Measurements from ENCODE around the gene AZI2.

- no peak for TF ChIP-seq CTCF (IDR thresholded peaks at IDR 0.05; ENCODE audit: low read depth, low read length)
- TF ChIP-seq EZH2phosphoT487 (IDR thresholded peaks at IDR 0.05; ENCODE audit: low read depth) = no peak
Measured at GRCh38 chr3:28308196-28308595, 40.4 kb downstream of the AZI2 start.
